Hypothalamus (tissue), 51 donors: Measurements from ENCODE around the gene RHEBL1.
"Not testable (repeated sequence)": the region's sequence is repeated elsewhere in the genome, so short reads cannot be mapped to it uniquely, and the experiment has no call there.

Experiments used
- DNase-seq, 51 donors: peaks; one replicate each; lab custom pipeline; 2025; lab: John Stamatoyannopoulos, UW

The RHEBL1 gene

DNA sequence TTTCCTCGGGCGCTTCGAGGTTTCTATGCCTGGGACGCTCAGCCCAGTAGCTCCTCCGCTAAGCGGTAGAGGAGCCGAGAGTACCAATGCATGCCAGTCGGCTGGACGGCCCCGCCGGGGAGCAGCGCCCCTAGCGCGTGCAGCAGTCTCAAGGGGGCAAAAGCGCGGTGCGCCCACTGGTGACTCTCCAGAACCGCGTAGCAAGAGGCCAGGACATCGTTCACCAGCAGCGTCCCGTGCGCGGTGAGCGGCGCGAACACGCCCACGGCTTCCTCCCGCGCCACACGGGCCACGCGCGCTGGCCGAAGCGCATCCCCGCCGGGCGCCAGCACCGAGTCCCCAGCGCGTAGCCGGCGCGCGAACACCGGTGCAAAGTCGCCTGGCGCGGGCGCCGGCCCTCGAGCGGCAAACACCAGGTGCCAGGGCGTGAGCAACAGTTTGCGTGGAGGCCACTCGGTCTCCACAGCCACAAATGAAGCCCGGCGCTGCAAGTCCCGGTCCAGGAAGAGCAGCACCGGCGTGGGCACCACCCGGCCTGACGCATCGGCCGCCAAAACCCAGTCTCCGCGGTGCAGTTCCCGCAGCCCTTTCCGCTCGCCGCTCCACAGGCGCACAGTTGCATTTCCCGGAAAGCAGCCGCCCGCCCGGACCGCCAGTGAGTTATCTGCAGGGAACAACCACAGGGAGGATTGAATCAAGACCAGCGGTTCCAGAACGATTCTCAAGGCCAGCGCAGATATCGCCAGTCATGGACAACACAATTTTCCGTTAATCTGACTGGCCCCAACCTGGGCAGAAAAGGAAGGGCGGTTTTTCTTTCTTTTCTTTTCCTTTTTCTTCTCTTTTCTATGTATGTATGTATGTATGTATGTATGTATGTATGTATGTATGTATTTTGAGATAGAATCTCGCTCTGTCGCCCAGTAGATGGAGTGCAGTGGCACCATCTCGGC is 20.3 kb upstream of the RHEBL1 start:
- peak in 13 of 51 donors; percentile 11 to 37 (median 23) for DNase-seq

GRCh38 chr12:49088932-49089330 is 19.2 kb upstream of the RHEBL1 start:
- no peak for DNase-seq

DNA sequence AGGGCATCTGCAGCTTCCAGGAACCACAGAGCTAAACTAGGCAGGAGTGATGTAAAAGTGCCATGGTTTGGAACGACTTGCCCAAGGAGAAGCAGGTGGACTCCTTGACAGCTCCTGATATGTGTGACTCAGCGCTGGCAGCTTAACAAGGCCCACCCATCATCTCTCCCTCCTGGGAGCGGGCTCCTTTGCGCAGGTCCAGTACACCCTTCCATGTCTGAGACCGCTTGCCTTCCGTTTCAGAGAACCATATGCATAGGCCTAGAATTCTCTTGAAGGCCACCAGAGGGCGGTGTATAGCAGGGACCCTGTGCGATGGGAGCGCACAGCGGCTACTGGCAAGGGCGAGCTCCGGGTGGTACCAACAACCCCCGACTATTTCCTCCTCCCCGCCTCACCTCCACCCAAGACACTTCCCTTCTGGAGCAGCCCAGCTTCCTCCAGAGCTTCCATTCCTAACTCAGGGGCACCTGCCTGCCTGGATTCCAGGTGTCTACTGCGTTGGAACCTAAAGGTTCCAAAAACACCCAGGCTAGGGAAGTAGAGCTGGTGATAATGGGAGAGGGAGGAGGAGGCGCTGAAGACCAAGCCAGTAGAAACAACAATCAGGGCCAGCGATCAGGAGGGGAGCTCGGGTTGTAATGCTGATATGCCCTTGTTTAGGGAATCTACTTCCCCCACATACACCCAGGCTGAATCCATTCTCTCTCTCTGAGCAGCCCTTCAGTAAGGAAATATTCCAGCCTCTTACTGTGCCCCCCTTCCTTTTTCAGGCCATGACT is 18.6 kb upstream of the RHEBL1 start:
- peak in 47 of 51 donors; percentile 16 to 90 (median 62) for DNase-seq

- DNase-seq = no peak
Observed at GRCh38 chr12:49086116-49086515, 16.3 kb upstream of the RHEBL1 start.

- DNase-seq = no peak
Observed at GRCh38 chr12:49084438-49084837, 14.7 kb upstream of the RHEBL1 start.

GRCh38 chr12:49079793-49080192 is 10.0 kb upstream of the RHEBL1 start:
- DNase-seq = no peak

DNA sequence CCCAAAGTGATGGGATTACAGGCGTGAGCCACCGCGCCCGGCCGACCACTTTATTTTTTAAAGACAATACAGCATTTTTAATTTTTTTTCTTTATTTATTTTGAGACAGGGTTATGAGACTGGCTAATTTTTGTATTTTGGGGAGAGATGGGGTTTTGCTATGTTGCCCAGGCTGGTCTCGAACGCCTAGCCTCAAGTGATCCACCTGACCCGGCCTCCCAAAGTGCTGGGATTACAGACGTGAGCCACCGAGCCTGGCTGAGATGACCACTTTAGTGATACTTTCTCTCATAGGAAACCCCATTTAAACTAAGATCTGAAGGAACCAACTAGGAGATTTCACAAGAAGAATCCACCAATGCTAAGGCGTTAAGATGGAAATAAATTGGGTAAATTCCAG is 1.2 kb upstream of the RHEBL1 start:
- DNase-seq = no peak

DNA sequence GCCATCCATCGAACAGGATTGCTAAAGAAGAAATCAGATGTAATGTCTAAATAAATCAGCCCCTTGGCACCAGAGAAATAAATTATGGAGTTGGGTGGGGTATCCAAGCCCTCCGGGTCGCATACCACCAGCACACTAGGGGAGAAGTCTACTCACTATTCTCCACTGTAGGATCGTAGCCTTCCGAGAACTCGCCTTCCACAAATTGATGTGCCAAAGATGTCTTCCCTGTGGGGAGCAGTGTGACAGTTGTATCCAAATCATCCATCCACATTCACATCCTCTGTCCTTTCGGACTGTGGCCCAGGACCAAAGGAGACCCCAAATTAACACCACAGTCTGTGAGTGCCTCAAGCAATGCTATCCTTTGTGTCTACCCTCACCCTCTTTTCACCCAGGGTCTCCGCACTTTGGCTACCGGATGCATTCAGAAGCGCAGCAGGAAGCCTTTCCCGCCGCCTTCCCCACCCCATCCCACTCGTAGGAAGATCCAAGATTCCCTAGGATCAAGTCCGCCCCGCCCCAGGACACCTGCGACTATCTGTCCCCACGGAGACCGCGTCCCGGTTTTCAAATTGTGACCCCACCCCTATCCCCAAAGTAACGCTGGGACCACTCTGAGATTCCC is 786 bp downstream of the RHEBL1 start:
- no peak for DNase-seq

GRCh38 chr12:49066120-49066519 is 3.7 kb downstream of the RHEBL1 start:
- DNase-seq = no peak

- no peak for DNase-seq
Observed at GRCh38 chr12:49064767-49065152, 5.0 kb downstream of the RHEBL1 start.

- not testable (repeated sequence) for DNase-seq
Observed at GRCh38 chr12:49061916-49062315, 7.9 kb downstream of the RHEBL1 start.

GRCh38 chr12:49061157-49061650 is 8.6 kb downstream of the RHEBL1 start:
- no peak for DNase-seq

- DNase-seq = peak; percentile 61 to 98 (median 86)
Observed at GRCh38 chr12:49060237-49061156, 9.3 kb downstream of the RHEBL1 start, which contains the start of gene KMT2D. TSS of gene KMT2D (minus strand) at chr12:49060794. CDS start at chr12:49055324, 5,470 bp downstream.

DNA sequence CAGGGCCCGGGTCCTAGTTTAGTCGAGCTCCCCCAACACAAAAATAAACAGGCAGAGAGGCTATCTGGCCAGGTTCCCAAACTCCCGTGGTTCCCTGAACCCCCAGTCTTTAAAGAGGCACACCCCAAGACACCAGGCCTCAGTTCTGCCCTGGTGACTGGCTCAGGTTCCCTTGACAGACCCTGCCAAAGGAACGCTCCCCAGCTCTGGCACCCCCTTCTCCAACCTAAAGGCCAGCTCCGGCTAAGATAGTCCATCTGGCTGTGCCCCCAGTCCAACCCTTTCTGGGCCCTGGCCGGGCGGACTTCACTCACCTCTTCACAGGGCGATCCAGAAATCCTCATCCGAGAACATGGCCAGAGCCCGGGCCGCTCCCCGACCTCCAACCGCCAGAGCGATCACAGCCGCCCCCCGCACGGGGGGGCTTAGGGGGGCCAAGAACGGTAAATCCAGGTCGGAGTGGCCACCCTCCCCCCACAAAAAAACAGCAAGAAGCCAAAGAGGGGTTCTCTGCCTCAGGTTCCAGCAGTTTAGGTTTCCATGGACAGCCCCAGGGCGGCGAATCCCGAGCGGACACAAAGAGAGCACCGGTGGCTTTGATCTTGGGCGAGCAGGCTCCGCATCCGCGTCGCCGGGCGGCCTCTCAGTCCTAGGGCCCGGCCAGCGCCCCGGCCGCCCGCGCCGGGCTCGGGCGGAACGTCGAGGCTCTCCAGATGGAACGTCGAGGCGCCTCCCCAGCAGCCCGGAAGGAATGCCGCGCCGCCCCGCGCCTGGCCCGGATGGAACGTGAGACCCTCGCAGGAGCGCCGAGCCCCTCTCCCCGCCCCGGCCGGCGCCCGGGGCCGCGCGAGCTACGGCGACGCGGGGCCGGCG is 10.2 kb downstream of the RHEBL1 start:
- DNase-seq = peak in 5 of 51 donors; percentile 12 to 52 (median 34)

DNA sequence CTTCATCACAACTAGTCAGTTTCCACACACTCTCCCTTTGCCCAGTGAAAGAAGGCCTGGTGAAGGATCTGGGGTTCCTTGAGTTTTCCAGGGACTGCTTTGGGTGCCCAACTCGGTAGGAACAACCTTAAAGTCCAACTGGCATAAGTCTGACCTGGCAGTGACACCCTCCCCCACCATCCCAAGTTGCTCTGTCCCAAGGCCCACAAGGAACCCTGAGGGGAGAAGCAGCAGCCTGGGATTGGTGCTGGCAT is 10.8 kb downstream of the RHEBL1 start:
- no peak for DNase-seq

GRCh38 chr12:49058366-49059044 is 11.3 kb downstream of the RHEBL1 start:
- no peak for DNase-seq

DNA sequence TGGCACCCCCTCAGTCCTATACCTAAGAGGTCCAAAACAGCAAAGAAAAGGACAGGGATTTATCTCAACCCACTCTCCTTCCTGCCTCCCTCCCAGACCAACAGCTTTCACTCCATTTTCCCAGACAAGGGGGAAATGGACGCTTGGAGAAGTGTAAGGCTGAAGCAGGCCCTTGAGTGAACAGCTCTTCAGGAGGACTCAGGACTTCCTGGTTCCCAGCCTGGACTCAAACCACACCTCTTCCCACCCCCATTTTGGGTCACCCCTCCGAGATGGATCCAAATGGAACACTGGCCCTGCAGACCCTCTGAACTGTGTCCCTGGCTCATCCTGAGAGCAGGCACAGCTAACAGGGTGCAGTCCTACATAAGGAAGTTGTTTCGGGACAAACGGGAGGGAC is 11.9 kb downstream of the RHEBL1 start:
- no peak for DNase-seq

DNA sequence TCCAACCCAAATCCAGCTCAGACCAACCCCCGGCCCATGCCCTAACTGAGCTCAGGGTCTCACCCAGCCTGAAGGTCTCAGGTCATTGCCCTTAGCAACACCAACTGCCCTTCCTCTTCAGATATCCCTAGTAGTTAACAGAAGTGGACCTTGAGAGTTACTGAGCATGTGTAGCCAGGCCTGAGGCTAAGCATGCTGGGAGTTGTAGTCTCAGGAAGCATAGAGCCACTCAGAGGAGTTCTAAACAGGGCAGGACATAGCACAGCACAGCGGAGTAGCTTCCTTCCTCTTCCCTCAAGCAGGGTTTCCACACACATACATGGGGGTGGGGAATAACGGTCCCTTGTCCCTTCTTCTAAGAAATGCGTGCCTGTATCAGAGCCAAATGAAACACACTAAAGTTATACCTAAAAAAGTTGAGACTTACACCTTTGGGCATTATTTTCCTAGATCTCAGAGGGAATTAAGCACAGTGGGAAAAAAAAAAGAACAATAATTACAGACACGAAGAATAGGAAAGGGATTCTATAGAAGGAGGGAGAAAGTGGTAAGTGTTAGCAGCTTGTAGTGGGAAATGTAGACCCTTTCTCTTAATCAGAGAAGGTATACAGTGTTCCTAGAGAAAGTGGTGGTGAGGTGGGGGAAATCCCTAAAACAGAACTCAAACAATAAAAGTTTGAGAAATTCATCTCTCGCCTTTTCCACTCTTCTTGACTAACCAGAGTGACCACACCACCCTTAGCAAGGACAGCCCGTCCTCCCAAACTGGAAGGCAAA is 13.6 kb downstream of the RHEBL1 start:
- DNase-seq = peak in 27 of 51 donors; percentile 6 to 62 (median 43)
